Mucosa of descending colon (tissue), 3 donors: ENCODE data around the gene KLHL30. TPM values are rescaled to one million over a fixed set of nuclear protein-coding genes. Genes with fewer than 3 reads are reported as not detected.

ENCODE experiments used
- ATAC-seq: fragments of 200-7000 bp; cut with Tn5 transposase; one replicate; pipeline ENCODE4 v1.9.1; 2020; ENCODE audit warnings: mild to moderate bottlenecking, moderate library complexity
- DNase-seq, 3 donors: peaks; one replicate each; pipeline ENCODE4 v3.0.0-alpha.2; 2020
- H3K36me3 ChIP-seq: fragments of 200-600 bp; one replicate; pipeline ENCODE4 v1.8.0; 2021; ENCODE audit warnings: low read depth, mild to moderate bottlenecking
- H3K4me1 ChIP-seq: fragments of 200-600 bp; one replicate; pipeline ENCODE4 v1.8.0; 2021; ENCODE audit warnings: low read depth, mild to moderate bottlenecking
- H3K4me3 ChIP-seq: fragments of 200-600 bp; one replicate; pipeline ENCODE4 v1.8.0; 2021; ENCODE audit warnings: mild to moderate bottlenecking
- H3K9me3 ChIP-seq: fragments of 200-600 bp; one replicate; pipeline ENCODE4 v1.8.0; 2021; ENCODE audit warnings: mild to moderate bottlenecking
- CTCF ChIP-seq: fragments of 200-600 bp; IDR thresholded peaks from one replicate; pipeline ENCODE4 v1.8.0; 2022; ENCODE audit warnings: antibody characterized with exemption, mild to moderate bottlenecking
- intact Hi-C, 2 donors: fragments of 100-400 bp; cut with DNase I in 1 of 2; cut with micrococcal nuclease in 1 of 2; formaldehyde crosslinking; loops; one replicate each; pipeline versions ENCODE4 v1.11.0 to v1.11.1; 2022; cut with DNase I, micrococcal nuclease
- total RNA-seq, 3 donors: library from RNA; stranded (reverse); fragmentation: NEBNext Ultra II Directional in 2 of 3; extraction: Animal tissue kit (Norgen Biotek cat#: 25700) in 2 of 3; gene quantifications; one replicate each; pipeline versions ENCODE4 v1.2.1 to v1.2.4, GENCODE V29; 2021 to 2023
- donor health status: DM: no; HTN: no; CAD: no; lungs with moderate emphysema.
- donor health status: DM: no; HTN: no; CAD: no.
- donor health status: DM: no; HTN: yes; CAD: no.

Gene KLHL30
- total RNA-seq, 3 donors from 2014 or later: 0.17 to 1.1 (median 0.24) TPM

DNA sequence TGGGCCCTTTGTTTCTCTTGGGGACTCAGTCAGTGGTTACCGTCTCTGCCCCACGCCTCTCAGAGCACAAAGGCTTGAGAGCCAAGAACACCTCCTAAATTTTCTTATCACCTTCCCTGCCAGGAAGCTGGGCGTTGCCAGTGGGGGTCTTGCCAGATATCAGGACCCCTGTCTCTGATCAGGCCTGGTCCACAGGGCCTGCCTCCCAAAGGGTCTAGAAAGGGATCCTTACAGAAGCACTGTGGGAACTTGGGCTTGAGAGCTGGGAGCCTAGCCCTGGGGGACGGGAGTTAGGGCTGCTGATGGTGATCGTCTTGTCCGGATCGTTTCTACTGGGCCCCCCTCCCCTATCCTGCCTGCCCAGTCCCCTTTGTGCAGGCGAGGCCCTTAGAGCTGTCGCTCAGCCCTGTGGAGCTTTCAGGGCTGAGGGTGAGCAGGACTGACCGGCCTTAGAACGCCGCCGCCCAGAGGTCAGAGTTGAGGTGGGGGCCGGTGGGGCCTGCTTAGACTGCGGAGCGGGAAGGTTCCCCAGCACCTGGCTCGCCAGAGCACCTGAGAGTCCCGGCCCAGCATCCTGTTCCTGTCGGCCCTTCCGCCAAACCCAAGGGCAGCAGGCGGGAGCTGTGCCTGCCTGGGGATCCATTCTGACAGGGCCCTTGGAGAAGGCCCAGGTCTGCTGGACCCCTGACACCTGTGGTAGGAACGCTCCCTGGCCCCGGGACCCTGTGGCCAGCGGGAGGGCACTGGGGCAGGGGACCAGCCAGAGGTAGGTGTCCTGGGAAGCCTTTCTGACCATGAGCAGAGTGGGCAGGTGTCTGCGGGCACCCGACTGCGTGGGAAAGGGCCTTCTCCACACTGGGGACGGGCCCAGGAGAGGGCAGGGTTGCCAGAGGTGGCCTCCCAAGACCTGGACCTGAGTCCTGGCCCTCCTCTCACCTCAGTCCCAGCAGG lies 37.4 kb upstream of the KLHL30 start:
- ATAC-seq: no peak
- H3K4me1 ChIP-seq: peaks cover 3% of the 10 kb centered on the region
- no peaks in the 10 kb centered on the region for H3K36me3 ChIP-seq
- intact Hi-C loops: no loop called here
- H3K9me3 ChIP-seq: no peaks in the 10 kb centered on the region
- TF ChIP-seq CTCF: no peak
- no peak for DNase-seq
- no peak overlapping the region for H3K4me3 ChIP-seq

GRCh38 chr2:238101891-238102841 lies 36.3 kb upstream of the KLHL30 start:
- intact Hi-C loops: no loop called here

GRCh38 chr2:238102865-238103264 lies 35.6 kb upstream of the KLHL30 start:
- ATAC-seq: no peak
- Histone ChIP-seq H3K4me3 (no peak overlapping the region), H3K9me3 (no peaks in the 10 kb centered on the region), H3K36me3 (no peaks in the 10 kb centered on the region), H3K4me1 (peaks cover 14% of the 10 kb centered on the region)
- DNase-seq: no peak
- TF ChIP-seq CTCF: no peak
- intact Hi-C loops: no loop called here

More at GRCh38 chr2:238101891-238102841, 36.3 kb upstream of the KLHL30 start:
- TF ChIP-seq CTCF: no peak
- DNase-seq (no peak), ATAC-seq (no peak)
- H3K4me3 ChIP-seq: no peak overlapping the region
- H3K36me3 ChIP-seq: no peaks in the 10 kb centered on the region
- H3K9me3 ChIP-seq: no peaks in the 10 kb centered on the region
- H3K4me1 ChIP-seq: peaks cover 13% of the 10 kb centered on the region

GRCh38 chr2:238103465-238104225 lies 34.8 kb upstream of the KLHL30 start:
- Histone ChIP-seq H3K36me3 (no peaks in the 10 kb centered on the region), H3K9me3 (no peaks in the 10 kb centered on the region), H3K4me1 (peaks cover 13% of the 10 kb centered on the region), H3K4me3 (no peak overlapping the region)
- intact Hi-C loops: no loop called here
- DNase-seq (no peak), ATAC-seq (no peak)
- TF ChIP-seq CTCF: no peak

DNA sequence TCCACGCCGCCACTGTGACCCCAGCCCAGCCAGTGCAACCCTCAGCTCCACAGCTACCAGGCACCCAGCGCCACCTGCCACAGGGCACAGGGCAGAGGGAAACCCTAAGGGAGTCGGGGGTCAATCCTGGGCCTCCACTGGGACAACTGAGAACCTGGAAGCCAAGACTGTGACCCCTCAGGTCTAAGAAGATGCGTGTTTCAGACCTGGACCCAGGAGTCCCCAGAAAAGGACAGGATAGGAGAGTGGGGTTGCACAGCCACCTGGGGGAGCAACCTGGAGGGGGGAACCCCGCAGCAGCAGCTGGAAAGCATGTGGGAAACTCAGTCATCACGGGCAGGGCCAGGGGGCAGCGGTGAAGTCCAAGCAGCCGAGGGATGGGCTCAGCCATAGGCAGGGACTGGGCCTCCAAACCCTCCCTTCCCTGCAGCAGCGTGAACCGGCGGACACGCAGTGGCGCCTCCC lies 34.2 kb upstream of the KLHL30 start:
- no peak overlapping the region for H3K4me3 ChIP-seq
- ATAC-seq (no peak), DNase-seq (no peak)
- no peaks in the 10 kb centered on the region for H3K36me3 ChIP-seq
- H3K4me1 ChIP-seq: peaks cover 10% of the 10 kb centered on the region
- H3K9me3 ChIP-seq: no peaks in the 10 kb centered on the region
- TF ChIP-seq CTCF: no peak
- intact Hi-C loops: no loop called here
